GM10266 (cell line): ENCODE results near the gene MACROD2.
"Not testable (repeated sequence)": the region's sequence is repeated elsewhere in the genome, so short reads cannot be mapped to it uniquely, and the experiment has no call there.

Source experiments
- DNase-seq: peaks from one replicate; pipeline ENCODE4 v3.0.0; 2012; ENCODE audit errors: extremely low spot score
- CTCF ChIP-seq: IDR thresholded peaks from 2 replicates; pipeline ENCODE4 v1.5.1; 2012; ENCODE audit warnings: mild to moderate bottlenecking, low read depth; ENCODE audit not compliant: control insufficient read depth, insufficient read depth; ENCODE audit errors: missing control alignments

The MACROD2 gene

GRCh38 chr20:15799871-15800270 is 1804.6 kb downstream of the MACROD2 start:
- no peak for DNase-seq
- TF ChIP-seq CTCF, result no peak

DNA sequence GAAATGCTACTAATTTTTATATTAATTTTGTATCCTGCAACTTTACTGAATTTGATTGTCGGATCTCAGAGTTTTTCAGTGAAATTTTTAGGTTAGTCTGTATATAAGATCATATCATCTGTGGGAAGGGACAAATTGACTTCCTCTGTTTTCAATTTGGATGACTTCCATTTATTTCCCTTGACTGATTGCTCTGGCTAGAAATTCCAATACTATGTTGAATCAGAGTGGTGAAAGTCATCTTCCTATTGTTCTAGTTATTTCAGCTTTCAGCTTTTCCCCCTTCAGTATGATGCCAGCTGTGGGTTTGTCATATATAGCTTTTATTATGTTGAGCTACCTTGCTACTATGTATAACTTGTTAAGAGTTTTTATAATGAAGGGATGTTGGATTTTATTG is 1806.7 kb downstream of the MACROD2 start:
- DNase-seq, result no peak
- TF ChIP-seq CTCF, result no peak

- no peak for TF ChIP-seq CTCF
- DNase-seq, result no peak
These were observed 1809.8 kb downstream of the MACROD2 start for GRCh38 chr20:15805154-15805553.

GRCh38 chr20:15806105-15806504 is 1810.8 kb downstream of the MACROD2 start:
- TF ChIP-seq CTCF, result no peak

GRCh38 chr20:15807271-15807670 is 1812.0 kb downstream of the MACROD2 start:
- no peak for TF ChIP-seq CTCF
- DNase-seq, result no peak

More at GRCh38 chr20:15806105-15806504, 1810.8 kb downstream of the MACROD2 start:
- DNase-seq, result no peak

- DNase-seq, result not testable (repeated sequence)
These were observed 1812.5 kb downstream of the MACROD2 start for GRCh38 chr20:15807771-15808170.

- no peak for DNase-seq
- TF ChIP-seq CTCF, result no peak
These were observed 1816.6 kb downstream of the MACROD2 start for GRCh38 chr20:15811951-15812350.

DNA sequence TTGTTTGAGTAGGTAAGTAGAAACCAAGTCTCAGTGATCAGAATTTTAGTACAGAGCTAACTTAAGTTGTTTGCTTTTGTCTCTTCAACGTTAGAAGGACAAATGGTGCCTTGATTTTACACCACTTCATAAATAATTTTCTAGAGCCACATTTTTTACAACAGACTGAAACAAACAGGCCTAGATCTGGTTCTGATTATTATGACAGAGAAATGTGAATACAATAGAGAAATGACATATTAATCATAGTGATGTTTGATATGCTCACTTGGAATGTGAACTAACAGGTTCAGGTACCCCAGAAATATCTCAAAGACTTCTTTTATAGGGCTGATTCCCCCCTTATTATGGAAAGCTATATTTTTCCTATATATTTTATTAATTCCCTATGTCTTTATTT is 1817.4 kb downstream of the MACROD2 start:
- no peak for DNase-seq
- no peak for TF ChIP-seq CTCF
